HG03196 (cell line): Measurements from ENCODE around the gene ZNF76.

Experiments used
- ATAC-seq: cut with Tn5 transposase; IDR thresholded peaks from one replicate; pipeline ENCODE4 v1.9.1; 2021; ENCODE audit not compliant: unreplicated experiment

Gene ZNF76

DNA sequence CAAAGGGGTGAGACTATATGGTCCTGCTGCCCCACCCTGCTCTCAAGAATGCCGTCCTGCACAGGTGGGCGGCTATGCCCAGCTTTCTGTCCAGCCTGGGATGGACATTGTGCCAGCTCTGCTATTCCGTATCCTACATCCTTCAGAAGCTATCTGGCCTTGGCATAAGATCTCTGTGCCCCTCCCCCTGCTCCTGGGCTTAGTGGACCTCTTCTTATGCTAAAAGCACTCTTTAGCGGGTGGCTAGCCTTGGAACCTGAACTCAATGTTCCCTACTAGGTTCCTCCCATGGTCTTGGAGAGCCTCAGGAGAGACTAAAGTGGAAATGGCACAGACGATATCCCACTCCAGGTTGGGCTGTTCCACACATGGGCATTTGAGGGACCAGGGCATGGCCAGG is 23.3 kb upstream of the ZNF76 start:
- ATAC-seq, result no peak

DNA sequence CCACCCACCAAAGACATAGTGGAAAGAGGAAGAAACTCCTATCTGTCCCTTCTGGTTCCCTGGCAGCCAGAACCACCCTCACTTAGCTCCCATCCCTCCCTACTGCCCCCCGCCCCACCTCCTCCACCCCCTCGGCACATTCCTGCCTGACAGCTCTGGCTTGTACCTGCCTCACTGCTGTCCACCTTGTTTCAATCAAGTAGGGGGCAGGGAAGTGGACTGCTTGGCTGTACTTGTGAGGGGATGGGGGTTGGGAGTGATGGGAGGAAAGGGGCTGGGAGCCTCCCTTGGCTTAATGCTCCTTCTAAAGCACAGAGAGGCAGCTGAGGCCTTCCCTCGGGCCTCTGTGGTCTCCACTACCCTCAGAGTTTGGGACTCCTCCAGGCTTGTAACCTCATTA is 22.1 kb upstream of the ZNF76 start:
- ATAC-seq, result no peak

DNA sequence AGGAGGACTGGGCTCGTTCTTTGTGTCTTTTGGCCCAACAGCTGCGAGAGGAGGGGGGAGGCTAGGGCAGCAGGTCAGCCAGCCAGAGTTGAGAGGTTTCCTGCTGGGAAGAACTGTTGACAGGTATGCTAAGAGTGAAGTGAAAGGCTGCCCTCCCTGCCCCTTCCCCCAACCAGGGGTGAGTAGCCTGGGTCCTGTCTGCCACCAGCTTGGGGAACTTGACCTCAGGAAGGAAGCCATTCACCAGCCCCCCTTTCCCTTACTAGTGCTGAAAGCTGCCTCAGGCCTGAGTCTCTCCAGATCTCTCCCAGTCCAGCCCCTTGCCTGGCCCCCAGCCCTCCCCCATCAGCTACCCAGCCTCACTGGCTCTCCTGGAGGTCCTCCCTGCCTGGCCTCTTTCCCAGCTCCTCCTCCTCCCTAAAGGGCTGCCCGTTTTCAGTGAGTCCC is 20.7 kb upstream of the ZNF76 start:
- ATAC-seq, result no peak

DNA sequence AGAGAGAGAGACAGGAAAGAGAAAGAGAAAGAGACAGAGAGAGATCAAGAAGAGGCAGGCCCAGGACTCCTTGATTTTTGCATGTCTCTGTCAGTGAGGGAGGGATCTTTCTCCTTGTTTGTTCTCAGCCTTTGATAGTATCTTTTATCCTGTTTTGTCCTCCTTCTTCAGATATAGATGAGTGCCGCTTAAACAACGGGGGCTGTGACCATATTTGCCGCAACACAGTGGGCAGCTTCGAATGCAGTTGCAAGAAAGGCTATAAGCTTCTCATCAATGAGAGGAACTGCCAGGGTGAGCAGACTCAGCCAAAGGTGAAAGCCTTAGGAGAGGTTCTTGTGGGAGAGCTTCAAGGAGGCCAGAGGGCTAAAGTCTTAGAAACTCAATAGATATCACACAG is 20.0 kb upstream of the ZNF76 start:
- ATAC-seq, result no peak

DNA sequence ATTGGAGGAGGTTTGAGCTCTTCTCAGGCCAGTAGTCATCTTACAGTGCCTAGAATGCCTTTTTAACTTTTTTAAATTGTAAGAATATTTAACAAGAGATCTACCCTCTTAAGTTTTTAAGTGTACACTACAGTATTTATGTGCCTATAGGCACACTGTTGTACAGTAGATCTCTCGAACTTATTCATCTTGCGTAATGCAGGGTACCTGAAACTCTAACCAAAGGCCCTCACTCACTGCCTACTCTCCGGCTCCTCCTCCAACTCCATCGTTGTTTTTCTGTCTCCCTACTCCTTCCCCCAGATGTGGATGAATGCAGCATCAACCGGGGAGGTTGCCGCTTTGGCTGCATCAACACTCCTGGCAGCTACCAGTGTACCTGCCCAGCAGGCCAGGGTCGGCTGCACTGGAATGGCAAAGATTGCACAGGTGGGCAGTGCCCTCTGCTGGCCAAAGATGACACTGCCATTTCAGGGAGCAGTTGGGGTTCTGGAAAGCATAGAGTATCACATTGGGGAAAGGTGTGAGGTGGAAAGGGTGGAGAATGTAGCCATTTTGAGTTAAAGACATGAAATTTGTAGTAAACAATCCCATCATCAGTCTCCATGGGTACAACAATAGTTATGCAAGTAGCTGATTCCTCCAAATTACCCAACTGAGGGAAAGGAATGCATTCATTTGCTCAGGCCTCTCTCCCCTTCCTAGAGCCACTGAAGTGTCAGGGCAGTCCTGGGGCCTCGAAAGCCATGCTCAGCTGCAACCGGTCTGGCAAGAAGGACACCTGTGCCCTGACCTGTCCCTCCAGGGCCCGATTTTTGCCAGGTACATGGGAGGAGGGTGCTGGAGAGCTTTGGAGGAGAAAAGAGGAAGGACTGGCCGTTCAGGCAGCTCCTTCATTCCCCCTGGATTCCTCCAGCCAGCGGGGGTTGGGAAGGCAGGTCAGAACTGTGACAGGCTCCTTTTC is 18.4 kb upstream of the ZNF76 start:
- ATAC-seq, result no peak

DNA sequence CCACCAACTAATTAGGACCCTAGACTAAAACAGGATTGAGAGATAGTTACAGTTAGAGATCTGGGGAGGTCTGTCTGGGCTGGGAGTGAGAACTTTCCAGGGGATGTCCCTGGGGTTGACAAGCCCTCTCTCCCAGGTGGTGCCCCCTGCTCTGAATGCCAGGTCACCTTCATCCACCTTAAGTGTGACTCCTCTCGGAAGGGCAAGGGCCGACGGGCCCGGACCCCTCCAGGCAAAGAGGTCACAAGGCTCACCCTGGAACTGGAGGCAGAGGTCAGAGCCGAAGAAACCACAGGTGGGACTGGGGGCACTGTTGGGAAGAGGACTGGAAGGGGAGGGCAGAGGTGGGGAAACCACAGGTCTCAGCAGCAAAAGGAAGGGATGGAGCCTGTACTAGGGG is 17.0 kb upstream of the ZNF76 start:
- no peak for ATAC-seq

DNA sequence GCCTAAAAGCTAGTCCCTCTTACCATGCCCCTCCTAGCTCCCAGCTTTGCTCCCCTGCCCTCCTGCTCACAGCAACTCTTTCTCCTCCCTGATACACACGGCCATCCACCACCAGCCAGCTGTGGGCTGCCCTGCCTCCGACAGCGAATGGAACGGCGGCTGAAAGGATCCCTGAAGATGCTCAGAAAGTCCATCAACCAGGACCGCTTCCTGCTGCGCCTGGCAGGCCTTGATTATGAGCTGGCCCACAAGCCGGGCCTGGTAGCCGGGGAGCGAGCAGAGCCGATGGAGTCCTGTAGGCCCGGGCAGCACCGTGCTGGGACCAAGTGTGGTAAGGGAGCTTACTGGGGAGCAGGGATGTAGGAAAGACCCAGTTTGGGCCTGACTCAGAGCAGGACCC is 16.6 kb upstream of the ZNF76 start:
- ATAC-seq, result no peak

DNA sequence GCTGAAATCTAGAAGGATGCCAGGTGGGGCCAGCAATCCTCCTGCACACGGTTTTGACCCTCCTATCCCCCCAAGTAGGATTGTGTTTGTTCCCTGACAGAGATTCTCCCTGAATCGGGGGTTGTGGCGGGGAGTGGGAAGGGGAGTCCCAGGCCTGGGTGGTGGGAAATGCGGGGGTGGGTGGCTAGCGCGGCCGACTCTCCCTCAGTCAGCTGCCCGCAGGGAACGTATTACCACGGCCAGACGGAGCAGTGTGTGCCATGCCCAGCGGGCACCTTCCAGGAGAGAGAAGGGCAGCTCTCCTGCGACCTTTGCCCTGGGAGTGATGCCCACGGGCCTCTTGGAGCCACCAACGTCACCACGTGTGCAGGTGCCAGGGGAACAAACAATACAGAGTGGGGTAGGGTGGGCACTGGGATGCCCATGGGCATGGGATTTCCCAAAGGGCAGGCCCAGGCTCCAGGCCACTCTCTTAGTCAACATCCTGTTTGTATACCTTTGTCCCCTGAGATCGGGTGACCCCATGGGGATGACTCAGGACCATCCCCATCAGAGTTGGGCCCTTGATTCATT is 16.1 kb upstream of the ZNF76 start:
- no peak for ATAC-seq

DNA sequence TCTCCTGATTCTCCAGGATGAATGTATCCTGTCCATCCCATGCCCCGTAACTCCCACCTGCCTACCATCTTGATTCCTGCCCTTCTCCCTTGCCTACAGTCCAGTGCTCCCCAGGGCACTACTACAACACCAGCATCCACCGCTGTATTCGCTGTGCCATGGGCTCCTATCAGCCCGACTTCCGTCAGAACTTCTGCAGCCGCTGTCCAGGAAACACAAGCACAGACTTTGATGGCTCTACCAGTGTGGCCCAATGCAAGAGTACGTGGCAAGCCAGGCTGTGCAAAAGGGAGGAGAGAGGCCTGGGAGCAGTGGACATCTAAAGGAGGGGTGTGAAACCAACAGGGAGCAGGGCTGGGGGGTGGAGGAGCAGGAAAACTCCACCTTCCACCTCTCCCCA is 15.0 kb upstream of the ZNF76 start:
- ATAC-seq, result no peak

DNA sequence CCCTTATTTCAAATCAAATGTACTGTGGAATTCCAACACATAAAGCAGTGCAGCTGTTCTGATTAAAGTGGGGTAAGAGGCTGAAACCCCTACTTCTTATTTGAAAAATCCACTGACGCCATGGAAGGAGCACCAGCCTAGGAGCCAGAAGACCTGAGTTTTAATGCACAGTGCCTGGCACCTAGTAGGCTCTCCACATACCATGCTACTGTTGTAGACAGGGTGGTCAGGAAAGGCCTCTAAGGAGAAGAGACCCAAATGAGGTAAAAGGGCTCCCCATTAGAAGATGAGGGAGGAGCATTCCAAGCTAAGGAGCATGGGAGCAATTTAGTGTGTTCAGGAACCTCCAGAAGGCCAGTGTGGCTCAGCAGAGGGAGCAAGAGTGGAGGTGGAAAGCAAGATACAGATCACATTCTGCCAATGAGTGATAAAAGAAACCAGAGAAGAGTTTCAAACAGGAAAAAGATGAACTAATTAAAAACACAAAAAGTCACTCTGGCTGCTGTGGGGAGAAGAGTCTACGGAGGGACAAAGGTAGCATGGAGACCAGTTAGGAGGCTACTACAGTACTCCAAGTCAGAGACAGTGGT is 11.8 kb upstream of the ZNF76 start:
- ATAC-seq, result no peak

DNA sequence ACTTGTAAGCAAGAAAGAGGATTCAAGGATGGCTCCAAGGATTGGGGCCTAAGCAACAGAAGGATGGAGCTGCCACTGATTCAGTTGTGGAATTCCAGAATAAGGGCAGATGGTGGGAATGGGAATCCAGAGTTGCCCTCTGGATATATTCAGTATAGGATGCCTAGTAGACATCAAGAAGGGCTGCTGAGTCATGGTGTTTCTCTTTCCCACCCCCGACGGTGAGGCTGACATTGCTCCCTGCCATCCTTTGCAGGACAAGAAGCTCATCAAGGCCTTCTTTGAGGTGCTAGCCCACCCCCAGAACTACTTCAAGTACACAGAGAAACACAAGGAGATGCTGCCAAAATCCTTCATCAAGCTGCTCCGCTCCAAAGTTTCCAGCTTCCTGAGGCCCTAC is 11.2 kb upstream of the ZNF76 start:
- no peak for ATAC-seq

DNA sequence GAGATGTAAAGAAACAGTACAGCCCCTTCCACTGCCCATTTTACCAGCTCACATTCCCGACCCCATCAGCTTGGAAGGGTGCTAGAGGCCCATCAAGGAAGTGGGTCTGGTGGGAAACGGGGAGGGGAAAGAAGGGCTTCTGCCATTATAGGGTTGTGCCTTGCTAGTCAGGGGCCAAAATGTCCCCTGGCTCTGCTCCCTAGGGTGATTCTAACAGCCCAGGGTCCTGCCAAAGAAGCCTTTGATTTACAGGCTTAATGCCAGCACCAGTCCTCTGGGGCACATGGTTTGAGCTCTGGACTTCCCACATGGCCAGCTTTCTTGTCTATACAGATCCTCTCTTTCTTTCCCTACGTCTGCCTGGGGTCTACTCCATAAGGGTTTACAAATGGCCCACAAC is 10.6 kb upstream of the ZNF76 start:
- ATAC-seq, result no peak

DNA sequence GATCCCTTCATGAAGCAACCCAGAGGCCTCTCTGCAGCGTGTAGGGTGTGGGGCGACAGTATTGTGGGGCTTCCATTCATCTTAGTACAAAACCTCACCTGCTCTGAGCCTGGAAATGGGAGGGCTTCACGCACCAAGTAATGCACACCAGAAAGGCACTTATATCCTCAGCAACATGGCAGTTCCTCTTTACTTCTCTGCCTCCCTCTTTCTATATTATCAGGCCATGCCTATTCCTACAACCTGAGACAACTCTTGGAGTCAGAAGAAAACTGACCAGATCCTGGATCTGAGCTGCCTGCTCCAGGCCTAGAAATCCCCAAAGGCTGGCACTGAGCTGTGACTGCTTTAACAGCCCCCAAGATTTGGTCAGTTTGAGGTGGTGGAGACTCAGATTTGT is 7.6 kb upstream of the ZNF76 start:
- no peak for ATAC-seq

DNA sequence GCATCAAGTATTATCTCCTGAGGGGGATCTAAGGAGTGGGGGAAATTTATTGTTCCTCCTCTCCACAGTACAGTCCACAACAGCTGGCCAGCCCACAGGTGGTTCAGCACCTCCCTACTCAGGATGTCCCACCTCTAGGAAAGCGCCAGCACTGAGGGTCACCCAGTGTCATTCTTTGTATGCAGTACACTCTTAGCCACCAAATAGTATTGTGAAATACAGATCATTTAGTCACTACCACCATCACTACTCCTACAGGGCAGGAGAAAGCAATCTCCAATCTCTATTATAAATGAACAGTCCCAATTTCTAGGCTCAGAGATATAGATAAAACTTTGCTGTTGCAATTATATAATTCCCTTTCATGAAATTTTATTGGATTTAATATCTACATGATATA is 6.3 kb upstream of the ZNF76 start:
- ATAC-seq, result no peak

DNA sequence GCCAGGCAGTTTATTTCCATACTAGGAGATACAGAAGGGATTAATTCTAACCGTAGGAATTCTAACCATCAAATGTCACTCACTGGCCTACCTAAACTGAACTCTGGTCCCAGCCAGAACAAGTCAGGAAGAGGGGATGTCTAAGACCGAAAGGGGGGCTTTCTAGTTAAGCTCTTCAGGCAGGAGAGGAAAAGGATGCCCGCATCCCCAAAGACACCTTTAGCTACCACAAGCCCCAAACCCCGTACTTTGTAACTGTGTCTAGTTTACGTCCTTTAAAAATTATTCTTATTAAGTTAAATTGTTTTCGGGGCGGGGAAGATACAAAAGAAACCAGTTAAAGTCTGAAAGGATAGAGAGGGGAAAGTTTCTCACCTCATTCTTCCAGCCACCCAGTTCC is 1.2 kb upstream of the ZNF76 start:
- ATAC-seq, result no peak

DNA sequence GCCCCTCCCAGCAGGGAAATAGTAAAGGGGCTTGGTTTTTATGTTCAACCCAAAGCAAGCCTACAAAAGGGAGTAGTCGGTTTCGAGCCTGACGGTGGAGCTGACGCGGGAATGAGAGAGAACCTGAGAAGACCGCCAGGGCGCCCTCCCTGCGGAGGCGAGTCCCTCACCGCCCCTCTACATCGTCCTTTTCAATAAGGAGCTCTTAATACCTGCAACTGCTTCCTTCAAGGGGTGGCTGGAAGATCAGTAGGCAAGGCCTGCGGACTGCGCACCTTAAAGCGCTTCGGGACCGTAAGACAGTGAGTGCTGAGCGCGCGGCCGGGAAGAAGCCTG is 709 bp upstream of the ZNF76 start:
- peak; percentile 10 for ATAC-seq

DNA sequence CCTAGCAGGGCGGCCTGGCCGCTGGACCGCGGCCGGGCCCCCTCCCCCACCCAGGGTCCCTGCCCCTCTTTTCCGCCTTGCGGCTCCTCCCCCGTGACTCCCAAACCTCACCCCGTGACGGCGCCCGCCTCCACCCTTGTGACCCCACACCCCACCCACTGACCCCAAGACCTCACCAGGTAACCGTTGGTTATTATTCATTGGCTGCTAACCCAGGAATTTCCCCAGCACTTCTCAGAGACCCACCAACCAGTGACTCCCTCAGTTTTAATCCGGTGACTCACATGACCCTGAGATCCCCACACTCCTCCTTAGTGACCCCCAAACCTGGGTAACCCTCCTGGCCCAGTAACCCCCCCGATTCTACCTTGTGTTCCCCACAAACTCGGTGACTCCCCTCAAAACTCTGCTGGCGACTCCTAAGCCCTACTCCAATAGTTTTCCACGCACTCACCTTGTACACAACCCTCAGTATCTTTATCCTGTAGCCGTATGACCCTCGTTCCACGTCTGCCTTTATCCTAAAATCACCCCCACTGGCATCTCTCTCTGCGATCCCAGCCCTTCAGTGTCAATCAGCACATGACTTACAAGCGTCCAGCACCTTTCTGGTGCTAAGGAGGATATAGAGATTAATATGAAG is 534 bp downstream of the ZNF76 start:
- peak; percentile 37 for ATAC-seq

DNA sequence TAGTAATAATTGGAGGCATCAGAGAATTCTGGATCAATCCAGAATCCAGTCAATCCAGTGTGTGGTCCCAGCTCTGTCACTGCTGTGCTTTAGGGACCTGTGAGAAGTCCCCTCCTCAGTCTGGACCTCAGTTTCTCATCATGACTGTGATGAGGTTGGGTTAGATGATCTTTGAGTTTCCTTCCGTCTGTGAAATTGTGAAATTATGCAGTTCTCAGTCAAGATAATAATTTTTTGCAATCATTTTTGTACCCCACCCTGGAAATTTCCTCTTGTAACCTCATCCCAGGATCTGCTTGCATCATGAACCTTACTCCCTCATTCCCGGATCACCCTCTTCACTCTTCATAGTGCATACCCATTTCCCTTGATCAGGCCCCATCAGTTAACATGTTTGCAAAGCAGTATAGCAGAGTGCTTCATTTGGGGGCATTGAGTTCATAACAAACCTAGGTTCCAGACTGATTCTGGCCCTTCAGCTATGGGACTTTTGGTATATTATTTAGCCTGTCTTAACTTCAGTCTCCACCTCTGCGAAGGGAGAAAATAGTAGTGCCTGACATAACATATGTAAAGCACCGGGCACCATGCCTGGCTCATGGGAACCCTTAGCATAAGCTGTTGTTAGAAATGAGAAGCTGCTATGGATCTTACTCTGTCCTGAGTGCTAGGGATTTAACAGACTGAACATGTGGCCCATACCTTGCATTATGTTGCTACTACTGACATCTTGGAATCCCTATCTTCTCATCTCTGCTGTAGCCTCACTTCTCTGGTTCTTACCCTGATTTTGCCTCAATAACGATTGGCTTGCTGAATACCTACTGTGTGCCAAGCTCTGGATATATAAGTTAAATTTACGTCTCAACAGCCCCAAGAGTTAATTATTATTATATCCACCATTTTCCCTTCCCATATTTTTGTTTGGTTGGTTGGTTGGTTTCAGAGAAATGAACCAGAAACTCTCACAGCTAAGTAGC is 1.3 kb downstream of the ZNF76 start:
- ATAC-seq, result no peak

DNA sequence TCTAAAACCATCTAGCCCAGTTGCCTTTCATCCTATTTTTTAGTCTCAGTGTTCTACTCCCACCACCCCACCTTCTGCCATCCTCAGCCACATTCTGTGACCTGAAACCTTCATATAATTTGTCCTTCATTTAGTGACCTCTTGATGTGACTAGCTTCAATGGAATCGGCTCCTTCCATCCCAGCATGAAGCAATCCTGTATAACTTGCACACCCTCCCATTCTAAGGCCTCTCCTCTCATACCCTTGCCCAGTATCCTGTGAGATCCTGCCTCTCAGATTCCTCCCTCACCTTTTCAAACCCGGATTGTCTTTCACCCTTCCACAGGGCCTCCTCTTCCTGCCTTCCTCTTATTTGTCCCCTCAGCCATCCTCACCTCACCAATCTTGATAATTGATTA is 3.1 kb downstream of the ZNF76 start:
- no peak for ATAC-seq

DNA sequence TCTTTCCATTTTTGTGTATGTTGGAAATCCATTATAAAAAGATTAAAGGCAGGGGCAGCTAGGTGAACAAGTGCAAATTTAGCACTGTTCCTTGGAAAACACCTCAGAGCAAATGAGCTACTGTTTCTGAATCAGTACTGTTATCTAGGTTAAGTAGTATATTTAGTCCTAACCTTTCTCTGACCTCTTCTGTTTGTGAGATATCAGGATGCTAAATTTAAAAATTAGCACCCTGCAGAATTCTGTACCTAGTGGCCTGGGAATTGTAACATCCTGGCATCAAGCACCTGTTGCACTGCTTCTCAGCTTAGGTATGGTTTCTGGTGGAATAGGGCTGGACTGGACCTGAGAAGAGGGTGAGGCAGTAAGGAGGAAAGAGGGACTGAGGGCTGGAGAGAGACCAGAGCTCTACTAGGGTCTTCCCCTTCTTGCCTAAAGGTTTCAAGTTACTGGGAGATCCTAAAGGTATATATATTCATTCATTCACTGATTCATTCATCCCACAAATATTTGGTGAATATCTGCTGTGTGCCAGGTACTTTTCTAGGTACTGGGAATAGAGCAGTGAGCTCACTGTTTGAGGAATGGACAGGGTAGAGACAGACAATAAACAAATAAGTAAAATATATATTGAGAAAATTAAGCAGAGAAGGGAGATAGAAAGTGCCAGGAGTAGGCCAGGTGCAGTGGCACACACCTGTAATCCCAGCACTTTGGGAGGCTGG is 5.2 kb downstream of the ZNF76 start:
- ATAC-seq, result no peak
